Measurements from ENCODE around the gene C2CD2.

GRCh38 chr21:41997657-41998056 lies 43.8 kb upstream of the C2CD2 start:
- TF ChIP-seq, protein P1, sequence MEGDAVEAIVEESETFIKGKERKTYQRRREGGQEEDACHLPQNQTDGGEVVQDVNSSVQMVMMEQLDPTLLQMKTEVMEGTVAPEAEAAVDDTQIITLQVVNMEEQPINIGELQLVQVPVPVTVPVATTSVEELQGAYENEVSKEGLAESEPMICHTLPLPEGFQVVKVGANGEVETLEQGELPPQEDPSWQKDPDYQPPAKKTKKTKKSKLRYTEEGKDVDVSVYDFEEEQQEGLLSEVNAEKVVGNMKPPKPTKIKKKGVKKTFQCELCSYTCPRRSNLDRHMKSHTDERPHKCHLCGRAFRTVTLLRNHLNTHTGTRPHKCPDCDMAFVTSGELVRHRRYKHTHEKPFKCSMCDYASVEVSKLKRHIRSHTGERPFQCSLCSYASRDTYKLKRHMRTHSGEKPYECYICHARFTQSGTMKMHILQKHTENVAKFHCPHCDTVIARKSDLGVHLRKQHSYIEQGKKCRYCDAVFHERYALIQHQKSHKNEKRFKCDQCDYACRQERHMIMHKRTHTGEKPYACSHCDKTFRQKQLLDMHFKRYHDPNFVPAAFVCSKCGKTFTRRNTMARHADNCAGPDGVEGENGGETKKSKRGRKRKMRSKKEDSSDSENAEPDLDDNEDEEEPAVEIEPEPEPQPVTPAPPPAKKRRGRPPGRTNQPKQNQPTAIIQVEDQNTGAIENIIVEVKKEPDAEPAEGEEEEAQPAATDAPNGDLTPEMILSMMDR (IDR thresholded peaks at IDR 0.05) = no peak
- no peak for TF ChIP-seq POLR2AphosphoS5 (IDR thresholded peaks at IDR 0.05)
- no peak for TF ChIP-seq EP300 (IDR thresholded peaks at IDR 0.05)
- TF ChIP-seq POLR2A (IDR thresholded peaks at IDR 0.05; ENCODE audit: low read depth) = no peak

Data from esophagus muscularis mucosa (tissue), 4 donors.